ENCODE measurements around the gene SLC6A6.

SLC6A6 gene

GRCh38 chr3:14454639-14455310 is 52.4 kb downstream of the SLC6A6 start:
- no peak for DNase-seq

- no peak for DNase-seq
Observed at GRCh38 chr3:14455571-14456317, 53.3 kb downstream of the SLC6A6 start.

GRCh38 chr3:14456794-14457193 is 54.4 kb downstream of the SLC6A6 start:
- no peak for DNase-seq

- DNase-seq = no peak
Observed at GRCh38 chr3:14457481-14457880, 55.1 kb downstream of the SLC6A6 start.

GRCh38 chr3:14457999-14458398 is 55.6 kb downstream of the SLC6A6 start:
- peak; percentile 79 for DNase-seq

- peak; percentile 95 for DNase-seq
Observed at GRCh38 chr3:14458434-14459275, 56.2 kb downstream of the SLC6A6 start.

- DNase-seq = no peak
Observed at GRCh38 chr3:14459384-14459783, 57.0 kb downstream of the SLC6A6 start.

- no peak for DNase-seq
Observed at GRCh38 chr3:14459787-14460186, 57.4 kb downstream of the SLC6A6 start.

- no peak for DNase-seq
Observed at GRCh38 chr3:14460342-14461005, 58.1 kb downstream of the SLC6A6 start.

GRCh38 chr3:14461006-14461747 is 58.8 kb downstream of the SLC6A6 start:
- no peak for DNase-seq

GRCh38 chr3:14461748-14462324 is 59.4 kb downstream of the SLC6A6 start:
- DNase-seq = peak; percentile 54

- DNase-seq = no peak
Observed at GRCh38 chr3:14462738-14463137, 60.3 kb downstream of the SLC6A6 start.

GRCh38 chr3:14463330-14464140 is 61.1 kb downstream of the SLC6A6 start:
- DNase-seq = no peak

GRCh38 chr3:14464141-14464465 is 61.7 kb downstream of the SLC6A6 start:
- no peak for DNase-seq

GRCh38 chr3:14464521-14464920 is 62.1 kb downstream of the SLC6A6 start:
- no peak for DNase-seq

- no peak for DNase-seq
Observed at GRCh38 chr3:14465425-14465824, 63.0 kb downstream of the SLC6A6 start.

GRCh38 chr3:14466179-14466903 is 63.9 kb downstream of the SLC6A6 start:
- no peak for DNase-seq

GRCh38 chr3:14467814-14468620 is 65.6 kb downstream of the SLC6A6 start:
- DNase-seq = peak; percentile 41

- DNase-seq = no peak
Observed at GRCh38 chr3:14468621-14468981, 66.2 kb downstream of the SLC6A6 start.

GRCh38 chr3:14470461-14470860 is 68.1 kb downstream of the SLC6A6 start:
- no peak for DNase-seq

Data from NCI-H82 (cell line).